Thymus (tissue), 11 donors: Measurements from ENCODE around the gene PARD3B. TPM values are rescaled to one million over a fixed set of nuclear protein-coding genes. Genes with fewer than 3 reads are reported as not detected.

Source experiments
- DNase-seq, 9 donors: peaks; one replicate each; pipeline ENCODE4 v3.0.0-alpha.2; 2013; ENCODE audit warnings: low spot score in 9 of 9, low read depth in 6 of 9, missing footprints in 1 of 9
- H3K27ac ChIP-seq, 2 donors: one replicate each; pipeline ENCODE4 v1.5.1; 2013; ENCODE audit warnings: control low read depth in 1 of 2, low read depth in 1 of 2, low read length in 1 of 2, mild to moderate bottlenecking in 1 of 2, moderate library complexity in 1 of 2
- H3K27me3 ChIP-seq, 2 donors: one replicate each; pipeline ENCODE4 v1.5.1; 2013; ENCODE audit warnings: low read length in 1 of 2; ENCODE audit not compliant: control insufficient read depth in 2 of 2, insufficient read depth in 1 of 2
- H3K36me3 ChIP-seq, 2 donors: one replicate each; pipeline ENCODE4 v1.5.1; 2013; ENCODE audit warnings: low read length in 1 of 2, mild to moderate bottlenecking in 1 of 2, moderate library complexity in 1 of 2; ENCODE audit not compliant: control insufficient read depth in 2 of 2, insufficient read depth in 2 of 2
- H3K4me1 ChIP-seq, 2 donors: one replicate each; pipeline ENCODE4 v1.5.1; 2013; ENCODE audit warnings: low read length in 2 of 2; ENCODE audit not compliant: control insufficient read depth in 2 of 2, insufficient read depth in 2 of 2
- H3K4me3 ChIP-seq, 2 donors: one replicate each; pipeline ENCODE4 v1.5.1; 2013; ENCODE audit warnings: low read length in 2 of 2, control low read depth in 1 of 2, mild to moderate bottlenecking in 1 of 2
- H3K9me3 ChIP-seq, 2 donors: one replicate each; pipeline ENCODE4 v1.5.1; 2013; ENCODE audit warnings: low read length in 1 of 2, mild to moderate bottlenecking in 1 of 2; ENCODE audit not compliant: control insufficient read depth in 2 of 2, insufficient read depth in 1 of 2
- WGBS: extraction: QIAGEN DNeasy Blood & Tissue Kit; methylation state at CpG from one replicate; pipeline ENCODE4 v1.1.7; 2013; 5-methylcytosine and 5-hydroxymethylcytosine counted together
- polyA plus RNA-seq: library from polyadenylated mRNA; stranded (reverse); fragments of 200-250 nt; gene quantifications from one replicate; pipeline ENCODE4 v1.2.3, GENCODE V29; 2013
- total RNA-seq: library from RNA; stranded (reverse); fragments of 120-200 nt; gene quantifications from one replicate; pipeline ENCODE4 v1.2.4, GENCODE V29; 2013
- donor health status: healthy.

PARD3B gene
- total and polyA plus RNA-seq, 2 donors: 1.0 to 2.4 TPM

DNA sequence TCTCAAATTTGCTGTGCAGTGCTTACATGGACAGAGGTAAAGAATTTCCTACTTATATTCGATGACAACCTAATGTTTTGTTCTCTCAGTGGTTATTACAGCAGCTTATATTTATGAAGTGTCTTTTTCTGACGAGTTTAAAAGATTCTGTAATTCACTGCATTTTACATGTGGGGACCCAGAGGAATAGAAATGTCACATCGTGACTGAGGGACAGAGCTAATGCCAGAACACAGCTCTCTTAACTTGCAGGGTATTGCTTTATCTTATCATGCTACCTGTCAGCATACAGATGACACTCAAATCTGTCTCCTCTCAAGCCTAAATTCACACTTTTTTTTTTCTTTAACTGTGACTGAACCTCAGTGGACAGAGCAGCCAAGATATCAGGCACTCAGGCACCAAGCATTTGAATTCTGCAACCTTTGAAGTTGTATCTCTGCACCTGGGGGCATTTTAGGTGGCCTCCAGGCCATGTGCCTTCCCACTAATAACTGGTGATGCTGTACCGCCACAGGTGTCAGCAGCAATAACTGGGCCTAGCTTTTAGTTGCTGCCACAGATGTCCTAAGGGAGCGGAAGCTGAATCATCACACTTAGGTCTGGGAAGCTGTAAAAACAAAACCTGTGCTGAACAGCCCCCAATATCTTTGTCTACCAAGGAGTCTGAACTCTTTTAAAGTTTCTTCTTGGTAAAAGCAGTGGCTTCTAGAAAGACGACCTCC lies 821.2 kb downstream of the PARD3B start:
- WGBS: 93% methylated on average over 6 of the region's 6 CpGs
- no peak overlapping the region for H3K27ac ChIP-seq
- no peak for DNase-seq
- H3K9me3 ChIP-seq: no peaks in the 10 kb centered on the region
- H3K27me3 ChIP-seq: no peaks in the 10 kb centered on the region
- no peaks in the 10 kb centered on the region for H3K4me1 ChIP-seq
- H3K36me3 ChIP-seq: no peaks in the 10 kb centered on the region
- H3K4me3 ChIP-seq: no peak overlapping the region

- DNase-seq: no peak
- Histone ChIP-seq H3K36me3 (no peaks in the 10 kb centered on the region), H3K4me3 (no peak overlapping the region), H3K27ac (no peak overlapping the region), H3K27me3 (no peaks in the 10 kb centered on the region), H3K4me1 (no peaks in the 10 kb centered on the region), H3K9me3 (no peaks in the 10 kb centered on the region)
- 97% methylated on average over 2 of the region's 2 CpGs for WGBS
Measured at GRCh38 chr2:205367331-205367935, 822.2 kb downstream of the PARD3B start.

- WGBS: 80% methylated on average over 1 of the region's 1 CpG
- Histone ChIP-seq H3K36me3 (no peaks in the 10 kb centered on the region), H3K9me3 (no peaks in the 10 kb centered on the region), H3K4me1 (no peaks in the 10 kb centered on the region), H3K27me3 (no peaks in the 10 kb centered on the region), H3K4me3 (no peak overlapping the region), H3K27ac (no peak overlapping the region)
- DNase-seq: no peak
Measured at GRCh38 chr2:205369813-205370212, 824.5 kb downstream of the PARD3B start.

GRCh38 chr2:205370726-205371125 lies 825.5 kb downstream of the PARD3B start:
- Histone ChIP-seq H3K4me1 (no peaks in the 10 kb centered on the region), H3K27ac (no peak overlapping the region), H3K4me3 (no peak overlapping the region), H3K9me3 (no peaks in the 10 kb centered on the region), H3K36me3 (no peaks in the 10 kb centered on the region), H3K27me3 (no peaks in the 10 kb centered on the region)
- no peak for DNase-seq
- 96% methylated on average over 2 of the region's 2 CpGs for WGBS

DNA sequence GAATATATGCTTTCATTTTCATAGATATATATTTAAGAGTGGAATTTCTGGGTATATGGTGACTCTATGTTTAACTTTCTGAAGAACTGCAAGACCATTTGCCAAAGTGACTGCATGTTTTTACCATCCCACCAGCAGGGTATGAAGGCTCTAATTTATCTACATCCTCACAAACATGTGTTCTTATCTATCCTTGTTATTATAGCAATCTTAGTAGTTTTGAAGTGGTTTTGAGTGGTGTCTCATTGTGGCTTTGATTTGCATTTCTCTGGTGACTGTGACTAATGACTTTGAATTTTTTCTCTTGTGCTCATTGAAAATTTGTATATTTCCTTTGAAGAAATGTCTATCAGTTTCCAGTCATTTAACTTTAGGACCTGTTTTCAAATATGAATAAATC lies 826.9 kb downstream of the PARD3B start:
- Histone ChIP-seq H3K36me3 (no peaks in the 10 kb centered on the region), H3K27ac (no peak overlapping the region), H3K27me3 (no peaks in the 10 kb centered on the region), H3K4me1 (no peaks in the 10 kb centered on the region), H3K9me3 (no peaks in the 10 kb centered on the region), H3K4me3 (no peak overlapping the region)
- DNase-seq: no peak

DNA sequence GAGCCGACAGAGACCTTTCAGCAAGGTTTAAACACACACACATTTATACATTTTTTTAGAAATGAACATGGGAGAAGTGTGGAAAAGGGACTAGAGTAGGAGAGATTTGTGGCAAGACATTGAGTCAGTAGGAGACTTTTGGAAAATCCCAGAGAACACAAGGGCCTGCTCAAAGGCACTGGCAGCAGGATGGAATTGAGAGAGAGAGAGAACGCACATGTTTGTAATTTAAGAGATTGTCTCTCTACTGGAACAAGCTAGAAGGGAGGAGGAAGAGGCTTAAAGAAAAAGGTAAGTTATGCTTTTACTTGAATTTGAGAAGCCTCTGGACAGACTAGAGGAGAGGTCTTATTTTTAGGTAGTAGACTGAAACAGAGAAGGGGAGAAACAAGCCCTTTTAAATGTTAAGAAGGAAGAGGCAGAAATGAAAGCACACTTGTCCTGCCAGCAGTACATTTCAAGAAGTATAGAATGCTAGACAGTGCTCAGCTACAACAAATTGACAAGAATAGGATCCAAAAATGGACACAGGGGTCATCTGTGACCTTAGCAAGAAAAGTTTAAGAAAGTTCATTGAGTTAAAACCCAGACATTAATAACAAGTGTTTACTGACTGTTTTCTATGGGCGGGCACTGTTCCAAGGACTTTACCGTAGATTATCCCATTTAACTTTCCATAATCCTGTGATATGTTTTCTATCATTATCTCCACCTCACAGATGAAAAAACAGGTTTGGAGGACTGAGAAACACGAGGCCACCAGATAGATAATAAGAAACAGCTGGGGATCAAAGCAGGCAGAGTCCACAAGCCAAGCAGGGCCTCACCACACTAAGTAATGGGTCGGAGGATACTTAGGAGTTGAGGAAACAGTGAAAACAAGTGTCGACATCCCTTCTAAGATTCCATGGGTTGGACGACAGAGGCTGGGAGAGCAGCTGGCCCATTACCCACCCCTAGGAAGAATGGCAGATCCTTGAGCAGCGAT lies 830.5 kb downstream of the PARD3B start:
- H3K27ac ChIP-seq: no peak overlapping the region
- no peaks in the 10 kb centered on the region for H3K27me3 ChIP-seq
- no peaks in the 10 kb centered on the region for H3K9me3 ChIP-seq
- 92% methylated on average over 9 of the region's 9 CpGs for WGBS
- no peak for DNase-seq
- H3K4me1 ChIP-seq: no peaks in the 10 kb centered on the region
- no peak overlapping the region for H3K4me3 ChIP-seq
- no peaks in the 10 kb centered on the region for H3K36me3 ChIP-seq

DNA sequence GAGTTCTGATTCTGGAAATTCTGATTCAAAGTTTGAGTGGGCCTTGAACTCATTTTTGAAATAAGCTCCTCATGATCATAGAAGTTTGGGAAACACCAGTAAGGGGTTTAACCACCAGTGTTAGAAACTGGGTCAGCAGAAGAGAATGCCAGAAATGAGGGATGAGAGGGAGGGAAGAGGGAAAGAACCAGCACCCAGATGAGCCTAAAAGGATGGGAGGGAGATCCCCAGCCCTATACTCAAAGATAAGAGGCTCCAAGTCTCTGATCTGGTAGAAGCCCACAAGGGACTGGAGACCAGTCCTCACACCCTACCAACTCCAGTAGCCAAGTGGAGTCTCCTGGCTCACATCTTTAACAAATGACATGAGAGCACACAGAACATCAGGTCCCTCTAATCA lies 832.0 kb downstream of the PARD3B start:
- Histone ChIP-seq H3K27me3 (no peaks in the 10 kb centered on the region), H3K9me3 (no peaks in the 10 kb centered on the region), H3K4me3 (no peak overlapping the region), H3K27ac (no peak overlapping the region), H3K36me3 (no peaks in the 10 kb centered on the region), H3K4me1 (no peaks in the 10 kb centered on the region)
- no peak for DNase-seq

GRCh38 chr2:205383601-205384000 lies 838.3 kb downstream of the PARD3B start:
- WGBS: 96% methylated on average over 2 of the region's 2 CpGs

GRCh38 chr2:205386109-205386508 lies 840.8 kb downstream of the PARD3B start:
- 92% methylated on average over 3 of the region's 3 CpGs for WGBS
- no peak for DNase-seq

More at GRCh38 chr2:205383601-205384000, 838.3 kb downstream of the PARD3B start:
- DNase-seq: no peak
- no peak overlapping the region for H3K4me3 ChIP-seq
- H3K27ac ChIP-seq: no peak overlapping the region
- no peaks in the 10 kb centered on the region for H3K4me1 ChIP-seq
- no peaks in the 10 kb centered on the region for H3K36me3 ChIP-seq
- H3K27me3 ChIP-seq: no peaks in the 10 kb centered on the region
- no peaks in the 10 kb centered on the region for H3K9me3 ChIP-seq

More at GRCh38 chr2:205386109-205386508, 840.8 kb downstream of the PARD3B start:
- Histone ChIP-seq H3K27me3 (no peaks in the 10 kb centered on the region), H3K4me3 (no peak overlapping the region), H3K4me1 (no peaks in the 10 kb centered on the region), H3K36me3 (no peaks in the 10 kb centered on the region), H3K9me3 (no peaks in the 10 kb centered on the region), H3K27ac (no peak overlapping the region)
